Natural killer cell (primary cell): ENCODE measurements around the gene SSU72. TPM values are rescaled to one million over a fixed set of nuclear protein-coding genes. Genes with fewer than 3 reads are reported as not detected.

Experiments
- ATAC-seq, 3 donors: fragments of 150-1000 bp in 2 of 3; fragments of 200-7000 bp in 1 of 3; cut with Tn5 transposase; 1 replicate in 1 of 3; 2 replicates in 2 of 3; pipeline ENCODE4 v1.10.0; 2021; ENCODE audit warnings: mild to moderate bottlenecking in 2 of 3, moderate library complexity in 2 of 3
- DNase-seq, 2 donors: peaks; one replicate each; pipeline versions ENCODE4 v3.0.0 to v3.0.0-alpha.2; 2013 to 2021; ENCODE audit warnings: mixed read lengths in 1 of 2
- H3K27ac ChIP-seq: one replicate; pipeline ENCODE4 v1.5.1; 2013; ENCODE audit warnings: mild to moderate bottlenecking, low read length
- H3K27me3 ChIP-seq: one replicate; pipeline ENCODE4 v1.6.1; 2013; ENCODE audit warnings: low read length; ENCODE audit not compliant: control insufficient read depth, insufficient read depth
- H3K36me3 ChIP-seq: one replicate; pipeline ENCODE4 v1.6.1; 2013; ENCODE audit warnings: low read length; ENCODE audit not compliant: control insufficient read depth, insufficient read depth
- H3K4me1 ChIP-seq: one replicate; pipeline ENCODE4 v1.6.1; 2013; ENCODE audit warnings: low read length; ENCODE audit not compliant: control insufficient read depth, insufficient read depth
- H3K4me3 ChIP-seq: one replicate; pipeline ENCODE4 v1.5.1; 2013; ENCODE audit warnings: low read length
- H3K9me3 ChIP-seq: one replicate; pipeline ENCODE4 v1.6.1; 2013; ENCODE audit warnings: low read length; ENCODE audit not compliant: control insufficient read depth, insufficient read depth
- H3K27ac Mint-ChIP-seq, 2 donors: one replicate each; pipeline ENCODE4 v1.8.0; 2022; ENCODE audit warnings: mild to moderate bottlenecking in 2 of 2, mixed read lengths in 2 of 2, moderate library complexity in 1 of 2
- H3K27me3 Mint-ChIP-seq, 2 donors: one replicate each; pipeline ENCODE4 v1.8.0; 2022; ENCODE audit warnings: low read depth in 2 of 2, mixed read lengths in 2 of 2
- H3K36me3 Mint-ChIP-seq: one replicate; pipeline ENCODE4 v1.8.0; 2022; ENCODE audit warnings: mixed read lengths
- H3K4me1 Mint-ChIP-seq, 2 donors: one replicate each; pipeline ENCODE4 v1.8.0; 2022; ENCODE audit warnings: mixed read lengths in 2 of 2
- H3K4me3 Mint-ChIP-seq: one replicate; pipeline ENCODE4 v1.8.0; 2022; ENCODE audit warnings: mild to moderate bottlenecking, moderate library complexity, mixed read lengths
- H3K9me3 Mint-ChIP-seq, 2 donors: one replicate each; pipeline ENCODE4 v1.8.0; 2022; ENCODE audit warnings: mixed read lengths in 2 of 2
- CTCF ChIP-seq: fragments of 200-600 bp; IDR thresholded peaks from one replicate; pipeline ENCODE4 v1.8.0; 2022; ENCODE audit warnings: antibody characterized with exemption
- WGBS: methylation state at CpG from one replicate; pipeline ENCODE4 v1.1.7; 2013; ENCODE audit warnings: missing lambda C conversion rate; ENCODE audit not compliant: insufficient coverage; 5-methylcytosine and 5-hydroxymethylcytosine counted together
- intact Hi-C: fragments of 100-400 bp; cut with micrococcal nuclease; formaldehyde crosslinking; loops from one replicate; pipeline ENCODE4 v1.14.2; 2022
- total RNA-seq, 4 donors: library from RNA; stranded (reverse); fragments of 120-200 nt in 1 of 4; gene quantifications; one replicate each; pipeline versions ENCODE4 v1.2.3 to v1.2.4, GENCODE V29; 2013 to 2022

SSU72 gene
- total RNA-seq, 3 donors from 2014 or later (not counting 1 experiment from before 2014, with no cell fraction given), result 87.5 to 107 (median 93.9) TPM

DNA sequence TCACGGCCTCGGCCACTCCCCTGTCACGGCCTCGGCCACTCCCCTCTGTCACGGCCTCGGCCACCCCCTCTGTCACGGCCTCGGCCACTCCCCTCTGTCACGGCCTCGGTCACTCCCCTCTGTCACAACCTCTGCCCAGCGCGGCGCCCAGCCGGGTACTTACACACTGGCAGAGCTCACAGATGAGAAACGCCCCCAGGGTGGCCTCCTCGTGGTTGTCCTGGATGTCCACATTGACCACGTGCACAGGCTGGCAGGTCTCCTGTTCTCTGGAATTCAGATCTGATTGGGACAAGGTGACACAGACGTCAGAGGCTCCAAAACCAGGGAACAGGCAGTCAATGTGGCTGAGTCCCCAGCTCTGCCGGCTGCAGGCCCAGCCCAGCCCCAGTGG lies 31.0 kb downstream of the SSU72 start:
- peaks cover 5% of the 10 kb centered on the region for H3K36me3 ChIP-seq
- H3K4me1 ChIP-seq, result peaks cover 12% of the 10 kb centered on the region
- no peak overlapping the region for H3K27ac ChIP-seq
- intact Hi-C loops, result no loop called here
- ATAC-seq, result no peak
- DNase-seq, result no peak
- Mint-ChIP-seq H3K4me1 (peaks cover 0 to 4% of the 10 kb centered on the region in 2 donors), H3K9me3 (no peaks in the 10 kb centered on the region), H3K4me3 (no peak overlapping the region), H3K36me3 (no peaks in the 10 kb centered on the region), H3K27me3 (no peaks in the 10 kb centered on the region), H3K27ac (no peak overlapping the region)
- WGBS, result 90% methylated on average over 19 of the region's 19 CpGs
- no peaks in the 10 kb centered on the region for H3K27me3 ChIP-seq
- H3K9me3 ChIP-seq, result no peaks in the 10 kb centered on the region
- no peak for TF ChIP-seq CTCF
- no peak overlapping the region for H3K4me3 ChIP-seq

DNA sequence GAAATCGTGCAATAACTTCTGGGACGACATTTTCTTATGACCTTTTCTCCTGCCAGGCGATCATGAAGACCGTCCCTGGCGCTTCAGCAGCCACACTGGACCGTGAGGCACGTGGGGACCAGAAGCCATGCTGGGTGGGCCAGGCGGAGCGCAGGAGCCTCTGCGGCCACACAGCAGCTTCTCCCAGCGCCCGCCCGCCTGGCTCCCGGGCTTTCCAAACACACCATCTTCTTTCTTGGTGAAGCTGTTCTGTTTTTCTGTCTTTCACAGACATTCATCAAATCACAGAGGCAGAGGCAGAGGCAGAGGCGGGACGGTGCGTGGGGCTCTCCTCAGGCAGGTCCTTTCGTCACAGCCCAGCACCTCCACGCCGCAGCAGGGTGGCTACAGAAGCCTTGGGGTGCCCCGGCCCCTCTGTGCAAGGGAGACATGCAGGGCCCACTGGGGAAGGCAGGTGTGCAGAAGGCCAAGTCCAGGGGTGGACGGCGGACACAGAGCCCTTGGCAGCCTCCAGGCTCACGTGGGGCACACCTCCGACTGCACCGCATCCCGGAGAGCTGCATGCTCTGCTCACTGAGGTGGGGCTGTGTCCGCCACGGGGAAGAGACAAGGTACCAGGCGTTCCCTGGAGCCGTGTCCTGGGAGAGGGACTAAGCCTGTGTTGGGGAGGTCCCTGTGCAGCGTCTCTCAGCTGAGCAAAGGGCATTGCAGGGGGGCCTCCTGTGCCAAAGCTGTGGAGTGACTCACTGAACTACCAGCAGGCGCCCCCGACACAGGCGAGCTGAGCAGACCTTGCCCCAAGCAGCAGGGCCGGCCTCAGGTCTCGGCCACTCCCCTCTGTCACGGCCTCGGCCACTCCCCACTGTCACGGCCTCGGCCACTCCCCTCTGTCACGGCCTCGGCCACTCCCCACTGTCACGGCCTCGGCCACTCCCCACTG lies 31.6 kb downstream of the SSU72 start:
- no peak for ATAC-seq
- no peaks in the 10 kb centered on the region for H3K36me3 Mint-ChIP-seq
- no peak overlapping the region for H3K4me3 ChIP-seq
- no peak overlapping the region for H3K27ac ChIP-seq
- 96% methylated on average over 45 of the region's 45 CpGs for WGBS
- no peaks in the 10 kb centered on the region for H3K27me3 ChIP-seq
- H3K27ac Mint-ChIP-seq, result no peak overlapping the region
- no peaks in the 10 kb centered on the region for H3K27me3 Mint-ChIP-seq
- intact Hi-C loops, result no loop called here
- no peak for DNase-seq
- H3K4me1 Mint-ChIP-seq, result peaks cover 0 to 4% of the 10 kb centered on the region in 2 donors
- TF ChIP-seq CTCF, result no peak
- H3K4me3 Mint-ChIP-seq, result no peak overlapping the region
- peaks cover 5% of the 10 kb centered on the region for H3K36me3 ChIP-seq
- H3K4me1 ChIP-seq, result peaks cover 12% of the 10 kb centered on the region
- no peaks in the 10 kb centered on the region for H3K9me3 Mint-ChIP-seq
- H3K9me3 ChIP-seq, result no peaks in the 10 kb centered on the region

GRCh38 chr1:1541956-1542765 lies 32.5 kb downstream of the SSU72 start:
- Mint-ChIP-seq H3K27ac (no peak overlapping the region), H3K9me3 (no peaks in the 10 kb centered on the region), H3K4me3 (no peak overlapping the region), H3K27me3 (no peaks in the 10 kb centered on the region), H3K4me1 (peaks cover 0 to under 1% of the 10 kb centered on the region in 2 donors), H3K36me3 (no peaks in the 10 kb centered on the region)
- H3K4me3 ChIP-seq, result no peak overlapping the region
- no peak for TF ChIP-seq CTCF
- ATAC-seq (no peak), DNase-seq (no peak)
- H3K36me3 ChIP-seq, result peaks cover 5% of the 10 kb centered on the region
- intact Hi-C loops, result no loop called here
- peaks cover 12% of the 10 kb centered on the region for H3K4me1 ChIP-seq
- H3K27ac ChIP-seq, result no peak overlapping the region
- WGBS, result 95% methylated on average over 37 of the region's 37 CpGs
- H3K27me3 ChIP-seq, result no peaks in the 10 kb centered on the region
- H3K9me3 ChIP-seq, result no peaks in the 10 kb centered on the region
